HG03571 (cell line): ENCODE results near the gene ABCA7.
"Not testable (repeated sequence)": the region's sequence is repeated elsewhere in the genome, so short reads cannot be mapped to it uniquely, and the experiment has no call there.

Experiments used
- ATAC-seq: cut with Tn5 transposase; IDR thresholded peaks from one replicate; pipeline ENCODE4 v1.9.1; 2021; ENCODE audit not compliant: unreplicated experiment

ABCA7 gene

GRCh38 chr19:1015061-1015781 is 24.7 kb upstream of the ABCA7 start:
- ATAC-seq, result no peak

GRCh38 chr19:1015782-1016646 is 23.9 kb upstream of the ABCA7 start:
- ATAC-seq, result no peak

GRCh38 chr19:1016647-1017114 is 23.2 kb upstream of the ABCA7 start:
- no peak for ATAC-seq

- no peak for ATAC-seq
These were observed 22.6 kb upstream of the ABCA7 start for GRCh38 chr19:1017115-1017905.

GRCh38 chr19:1017906-1018305 is 22.0 kb upstream of the ABCA7 start:
- no peak for ATAC-seq

GRCh38 chr19:1018393-1018792 is 21.5 kb upstream of the ABCA7 start:
- ATAC-seq, result no peak

- ATAC-seq, result no peak
These were observed 20.8 kb upstream of the ABCA7 start for GRCh38 chr19:1018932-1019615.

GRCh38 chr19:1019616-1019961 is 20.3 kb upstream of the ABCA7 start:
- no peak for ATAC-seq

GRCh38 chr19:1019980-1020867 is 19.7 kb upstream of the ABCA7 start:
- ATAC-seq, result no peak

GRCh38 chr19:1020868-1021425 is 19.0 kb upstream of the ABCA7 start, which contains the start of gene TMEM259:
TSS of gene TMEM259 (minus strand) at chr19:1021123. CDS start at chr19:1020996, 127 bp downstream.
- peak; percentile 70 for ATAC-seq

GRCh38 chr19:1023883-1024188 is 16.1 kb upstream of the ABCA7 start:
- not testable (repeated sequence) for ATAC-seq

GRCh38 chr19:1025080-1025479 is 14.8 kb upstream of the ABCA7 start:
- ATAC-seq, result not testable (repeated sequence)

- peak; percentile 52 for ATAC-seq
These were observed 13.7 kb upstream of the ABCA7 start, which contains the start of gene CNN2 for GRCh38 chr19:1025960-1026782. TSS of gene CNN2 (plus strand) at chr19:1026608. CDS start at chr19:1026662, 54 bp downstream.

- ATAC-seq, result no peak
These were observed 12.9 kb upstream of the ABCA7 start for GRCh38 chr19:1026783-1027649.

- no peak for ATAC-seq
These were observed 12.3 kb upstream of the ABCA7 start for GRCh38 chr19:1027650-1028061.

- ATAC-seq, result no peak
These were observed 11.6 kb upstream of the ABCA7 start for GRCh38 chr19:1028062-1028926.
